ENCODE data around the gene CPM.

The CPM gene

GRCh38 chr12:68932961-68933893 is at the start of gene CPM:
Gene CPM (minus strand): TSS chr12:68933171. CDS start chr12:68932837, 334 bp downstream.
- DNase-seq (ENCODE audit: low spot score) = peak; percentile 77
- in situ Hi-C loops (cut with MboI; ENCODE audit: low pct_unique_long_range_greater_than_20kb, low sequenced_read_pairs, unreplicated experiment) = no loop called here
- no peak for TF ChIP-seq CTCF (IDR thresholded peaks at IDR 0.05; ENCODE audit: extremely low read depth, insufficient read depth, missing control alignments)

- no peak for TF ChIP-seq CTCF (IDR thresholded peaks at IDR 0.05; ENCODE audit: extremely low read depth, insufficient read depth, missing control alignments)
- no peak for DNase-seq (ENCODE audit: low spot score)
- in situ Hi-C loops (cut with MboI; ENCODE audit: low pct_unique_long_range_greater_than_20kb, low sequenced_read_pairs, unreplicated experiment) = no loop called here
Measured at GRCh38 chr12:68981516-68981915, 48.5 kb upstream of the CPM start.

GRCh38 chr12:68980476-68981212 is 47.7 kb upstream of the CPM start:
- no peak for DNase-seq (ENCODE audit: low spot score)
- no peak for TF ChIP-seq CTCF (IDR thresholded peaks at IDR 0.05; ENCODE audit: extremely low read depth, insufficient read depth, missing control alignments)
- in situ Hi-C loops (cut with MboI; ENCODE audit: low pct_unique_long_range_greater_than_20kb, low sequenced_read_pairs, unreplicated experiment) = no loop called here

- no peak for DNase-seq (ENCODE audit: low spot score)
- in situ Hi-C loops (cut with MboI; ENCODE audit: low pct_unique_long_range_greater_than_20kb, low sequenced_read_pairs, unreplicated experiment) = no loop called here
- no peak for TF ChIP-seq CTCF (IDR thresholded peaks at IDR 0.05; ENCODE audit: extremely low read depth, insufficient read depth, missing control alignments)
Measured at GRCh38 chr12:68978678-68979077, 45.7 kb upstream of the CPM start.

GRCh38 chr12:68977909-68978610 is 45.1 kb upstream of the CPM start:
- no peak for TF ChIP-seq CTCF (IDR thresholded peaks at IDR 0.05; ENCODE audit: extremely low read depth, insufficient read depth, missing control alignments)
- no peak for DNase-seq (ENCODE audit: low spot score)
- in situ Hi-C loops (cut with MboI; ENCODE audit: low pct_unique_long_range_greater_than_20kb, low sequenced_read_pairs, unreplicated experiment) = no loop called here

- TF ChIP-seq CTCF (IDR thresholded peaks at IDR 0.05; ENCODE audit: extremely low read depth, insufficient read depth, missing control alignments) = no peak
- in situ Hi-C loops (cut with MboI; ENCODE audit: low pct_unique_long_range_greater_than_20kb, low sequenced_read_pairs, unreplicated experiment) = no loop called here
- no peak for DNase-seq (ENCODE audit: low spot score)
Measured at GRCh38 chr12:68977335-68977734, 44.4 kb upstream of the CPM start.
